HUES64 (cell line): ENCODE data around the gene ALDH3A1.

Experiments used
- H3K27ac ChIP-seq: 2 replicates; pipeline ENCODE4 v1.7.0; 2013; ENCODE audit warnings: low read depth, low read length, inconsistent platforms
- H3K27me3 ChIP-seq: 2 replicates; pipeline ENCODE4 v1.6.1; 2013; ENCODE audit warnings: mild to moderate bottlenecking, low read length; ENCODE audit not compliant: insufficient read depth
- H3K36me3 ChIP-seq: 2 replicates; pipeline ENCODE4 v1.6.1; 2013; ENCODE audit warnings: mild to moderate bottlenecking, low read length; ENCODE audit not compliant: insufficient read depth
- H3K4me1 ChIP-seq: 2 replicates; pipeline ENCODE4 v1.6.1; 2013; ENCODE audit warnings: mild to moderate bottlenecking, low read length, moderate library complexity; ENCODE audit not compliant: insufficient read depth
- H3K4me3 ChIP-seq: 2 replicates; pipeline ENCODE4 v1.5.1; 2013; ENCODE audit warnings: mild to moderate bottlenecking, low read length, moderate library complexity
- H3K9ac ChIP-seq: 2 replicates; pipeline ENCODE4 v1.6.1; 2013; ENCODE audit warnings: mild to moderate bottlenecking, low read depth, low read length
- H3K9me3 ChIP-seq: 2 replicates; pipeline ENCODE4 v1.6.1; 2013; ENCODE audit warnings: low read depth, low read length; ENCODE audit not compliant: insufficient read depth
- WGBS: fragments of 150-250, 120-280 bp; methylation state at CpG from one replicate; pipeline ENCODE4 v1.1.7; 2013; ENCODE audit warnings: missing lambda C conversion rate; 5-methylcytosine and 5-hydroxymethylcytosine counted together

Gene ALDH3A1

DNA sequence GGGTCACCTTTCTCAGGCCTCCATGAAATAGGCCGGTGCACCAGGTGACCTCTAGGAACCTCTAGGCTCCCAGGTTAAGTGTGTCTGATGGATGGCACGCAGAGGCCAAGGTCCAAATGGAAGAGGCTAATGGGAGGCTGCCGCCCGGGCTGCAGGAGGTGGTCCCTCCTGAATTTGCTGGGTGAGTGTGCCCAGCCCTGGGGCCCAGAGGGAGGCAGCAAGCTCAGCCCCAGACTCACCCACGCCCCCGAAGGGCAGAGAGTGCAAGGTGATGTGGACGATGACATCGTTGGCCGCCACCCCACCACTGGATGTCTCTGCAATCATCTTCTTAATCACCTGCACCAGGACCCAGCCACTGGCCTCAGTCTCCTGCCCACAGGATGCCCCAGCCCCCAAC lies 9.3 kb downstream of the ALDH3A1 start:
- H3K4me3 ChIP-seq = no peak overlapping the region
- H3K9me3 ChIP-seq = no peaks in the 10 kb centered on the region
- WGBS = 97% methylated on average over 9 of the region's 9 CpGs
- H3K36me3 ChIP-seq = no peaks in the 10 kb centered on the region
- H3K9ac ChIP-seq = no peak overlapping the region
- no peaks in the 10 kb centered on the region for H3K27me3 ChIP-seq
- H3K27ac ChIP-seq = no peak overlapping the region
- no peaks in the 10 kb centered on the region for H3K4me1 ChIP-seq

DNA sequence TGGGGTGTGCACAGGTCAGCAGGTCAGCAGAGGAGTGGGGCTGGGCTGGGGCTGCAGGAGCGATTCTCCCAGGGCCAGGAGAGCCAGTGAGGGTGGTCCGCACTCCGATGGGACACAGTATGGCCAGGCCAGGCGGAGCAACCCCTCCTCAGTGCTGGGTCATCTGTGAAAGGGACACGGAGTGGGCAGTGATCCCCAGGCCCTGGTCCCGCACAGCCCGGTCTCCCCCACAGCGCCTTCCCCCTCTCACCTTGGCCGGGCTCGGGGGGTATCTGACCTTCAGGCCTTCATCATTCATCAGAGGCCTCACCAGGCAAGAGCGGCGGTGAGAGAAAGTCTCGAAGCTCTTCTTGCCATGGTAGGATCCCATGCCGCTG lies 10.0 kb downstream of the ALDH3A1 start:
- H3K27me3 ChIP-seq = no peaks in the 10 kb centered on the region; the same call in 1 of the 2 replicates
- no peaks in the 10 kb centered on the region for H3K9me3 ChIP-seq
- H3K9ac ChIP-seq = no peak overlapping the region
- no peaks in the 10 kb centered on the region for H3K4me1 ChIP-seq
- WGBS = 96% methylated on average over 14 of the region's 14 CpGs
- no peak overlapping the region for H3K4me3 ChIP-seq
- H3K27ac ChIP-seq = no peak overlapping the region
- no peaks in the 10 kb centered on the region for H3K36me3 ChIP-seq

DNA sequence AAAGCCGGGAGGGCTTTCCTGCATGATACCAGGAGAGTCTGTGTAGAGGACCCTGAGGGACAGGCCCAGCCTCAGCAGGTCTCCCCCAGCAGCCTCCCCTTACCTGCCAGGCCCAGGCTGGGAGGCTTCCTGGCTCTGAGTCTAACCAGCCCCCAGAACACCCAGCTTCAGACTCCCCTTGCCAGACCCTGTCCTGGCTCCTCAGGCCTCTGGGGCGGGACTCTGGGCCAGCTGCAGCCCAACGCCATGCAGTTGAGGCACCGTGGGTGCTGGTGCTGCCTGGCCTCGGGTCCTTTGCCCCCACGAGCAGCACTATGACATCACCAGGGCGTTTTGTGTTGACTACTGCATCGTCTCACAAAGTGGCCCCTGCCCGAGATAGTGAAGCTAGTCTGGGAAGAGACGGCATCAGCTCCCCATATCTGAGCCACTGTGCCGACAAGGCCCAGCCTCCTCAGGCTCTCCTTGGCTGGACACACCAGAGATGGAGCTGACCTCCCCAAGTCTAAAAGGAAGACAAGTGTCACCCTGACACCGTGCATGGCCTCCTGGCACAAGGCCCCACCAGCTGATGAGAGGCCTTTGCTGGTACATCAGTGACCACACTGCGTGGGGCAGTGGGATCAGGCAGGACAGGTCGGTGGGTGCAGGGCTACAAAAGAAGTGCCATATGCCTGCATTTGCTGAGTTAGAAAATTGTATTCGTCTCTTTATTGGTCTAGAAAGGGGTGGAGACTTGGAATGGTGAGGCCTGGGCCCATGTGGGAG lies 10.6 kb downstream of the ALDH3A1 start:
- Histone ChIP-seq H3K36me3 (no peaks in the 10 kb centered on the region), H3K9ac (no peak overlapping the region), H3K4me3 (no peak overlapping the region), H3K27me3 (no peaks in the 10 kb centered on the region; the same call in 1 of the 2 replicates), H3K9me3 (no peaks in the 10 kb centered on the region), H3K27ac (no peak overlapping the region), H3K4me1 (no peaks in the 10 kb centered on the region)
- 87% methylated on average over 15 of the region's 15 CpGs for WGBS

DNA sequence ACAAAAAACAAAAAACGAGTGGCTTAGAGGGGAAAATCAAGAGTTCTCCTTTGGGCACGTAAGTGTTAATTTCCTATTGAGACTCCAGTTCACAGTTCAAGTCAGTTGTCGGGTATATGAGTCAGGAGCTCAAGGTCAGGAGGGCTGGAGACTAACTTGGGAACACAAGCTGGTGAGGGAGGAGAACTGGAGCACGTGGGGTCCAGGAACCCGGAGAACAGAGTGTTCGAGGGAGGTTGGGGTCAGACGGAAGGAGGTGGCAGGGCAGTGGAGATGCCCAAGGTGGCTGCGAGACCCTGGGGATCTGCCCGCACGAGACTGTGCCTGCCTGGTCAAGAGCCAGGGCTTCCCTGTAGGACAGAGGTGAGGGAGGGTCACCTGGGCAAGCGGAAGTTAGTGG lies 12.0 kb downstream of the ALDH3A1 start:
- no peaks in the 10 kb centered on the region for H3K9me3 ChIP-seq
- no peaks in the 10 kb centered on the region; the same call in 1 of the 2 replicates for H3K27me3 ChIP-seq
- H3K4me1 ChIP-seq = no peaks in the 10 kb centered on the region
- WGBS = 87% methylated on average over 11 of the region's 11 CpGs
- H3K36me3 ChIP-seq = no peaks in the 10 kb centered on the region
- no peak overlapping the region for H3K27ac ChIP-seq
- H3K9ac ChIP-seq = no peak overlapping the region
- H3K4me3 ChIP-seq = no peak overlapping the region

DNA sequence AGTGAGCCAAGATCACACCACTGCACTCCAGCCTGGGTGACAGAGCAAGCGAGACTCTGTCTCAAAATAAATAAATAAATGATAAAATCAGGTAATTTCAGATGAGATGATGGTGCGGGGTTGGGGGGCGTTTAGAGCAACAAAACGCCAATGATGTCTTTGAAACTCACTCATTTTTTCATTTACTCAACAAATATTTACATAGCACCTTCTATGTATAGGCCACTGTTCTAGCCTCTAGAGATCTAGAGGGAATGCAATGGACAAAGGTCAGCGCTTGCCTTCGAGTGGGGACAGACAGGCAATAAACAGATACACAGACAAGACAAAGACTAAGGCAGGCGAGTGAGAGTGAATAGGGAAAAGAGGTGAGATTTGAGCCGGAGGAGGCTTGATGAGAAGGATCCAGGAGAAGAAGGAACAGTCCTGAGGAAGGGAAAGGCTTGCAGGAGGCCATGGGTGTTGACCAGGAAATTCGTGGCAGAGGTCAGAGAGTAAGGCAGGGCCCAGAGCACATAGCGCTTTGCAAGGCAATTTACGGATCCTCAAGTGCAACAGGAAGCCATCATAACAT lies 14.1 kb downstream of the ALDH3A1 start:
- H3K27me3 ChIP-seq = no peaks in the 10 kb centered on the region; the same call in 1 of the 2 replicates
- no peak overlapping the region for H3K4me3 ChIP-seq
- no peaks in the 10 kb centered on the region for H3K9me3 ChIP-seq
- no peak overlapping the region for H3K9ac ChIP-seq
- no peak overlapping the region for H3K27ac ChIP-seq
- no peaks in the 10 kb centered on the region for H3K36me3 ChIP-seq
- no peaks in the 10 kb centered on the region for H3K4me1 ChIP-seq
- WGBS = 85% methylated on average over 8 of the region's 11 CpGs

DNA sequence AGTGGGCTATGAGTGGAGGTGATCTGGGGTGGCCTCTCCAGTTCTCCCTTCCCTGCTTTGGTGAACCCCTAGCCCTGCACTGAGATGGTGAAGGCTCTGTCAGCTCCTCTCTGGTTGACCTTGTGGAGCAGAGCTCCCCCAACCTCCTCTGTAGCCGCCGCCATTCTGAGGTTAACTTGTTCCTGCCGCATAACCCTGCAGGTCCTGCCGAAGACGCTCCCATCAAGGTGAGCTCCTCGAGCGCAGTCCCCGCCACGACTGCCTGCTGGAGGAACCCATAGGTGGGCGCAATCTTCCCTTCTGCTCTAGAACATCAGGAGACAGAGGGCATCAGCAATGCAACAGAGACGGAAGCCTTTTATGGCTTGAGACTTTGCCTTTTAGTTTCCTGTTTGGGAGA lies 16.5 kb downstream of the ALDH3A1 start:
- Histone ChIP-seq H3K4me1 (no peaks in the 10 kb centered on the region), H3K36me3 (no peaks in the 10 kb centered on the region), H3K27me3 (no peaks in the 10 kb centered on the region; the same call in 1 of the 2 replicates), H3K9ac (no peak overlapping the region), H3K9me3 (no peaks in the 10 kb centered on the region), H3K4me3 (no peak overlapping the region), H3K27ac (no peak overlapping the region)
- WGBS = 92% methylated on average over 11 of the region's 11 CpGs

DNA sequence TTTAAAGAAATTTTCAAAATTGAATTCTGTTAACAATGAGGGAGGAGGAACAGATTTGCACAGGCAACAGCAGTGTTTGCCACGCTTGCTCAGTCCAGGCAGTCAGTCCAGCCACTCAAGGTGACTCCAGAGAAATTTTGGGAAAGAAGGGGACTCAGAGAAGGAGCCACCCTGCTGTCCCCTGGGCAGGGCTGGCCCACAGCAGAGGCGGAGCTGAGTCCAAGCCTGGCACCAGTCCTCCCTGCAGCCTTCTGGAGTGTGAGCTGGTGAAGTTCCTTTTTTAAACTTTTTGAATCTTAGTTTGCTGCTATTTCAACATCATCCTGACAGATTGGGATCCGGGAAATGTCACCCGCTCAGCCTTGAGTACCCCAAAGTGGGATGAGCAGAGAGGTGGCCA lies 17.3 kb downstream of the ALDH3A1 start:
- WGBS = 92% methylated on average over 4 of the region's 4 CpGs

DNA sequence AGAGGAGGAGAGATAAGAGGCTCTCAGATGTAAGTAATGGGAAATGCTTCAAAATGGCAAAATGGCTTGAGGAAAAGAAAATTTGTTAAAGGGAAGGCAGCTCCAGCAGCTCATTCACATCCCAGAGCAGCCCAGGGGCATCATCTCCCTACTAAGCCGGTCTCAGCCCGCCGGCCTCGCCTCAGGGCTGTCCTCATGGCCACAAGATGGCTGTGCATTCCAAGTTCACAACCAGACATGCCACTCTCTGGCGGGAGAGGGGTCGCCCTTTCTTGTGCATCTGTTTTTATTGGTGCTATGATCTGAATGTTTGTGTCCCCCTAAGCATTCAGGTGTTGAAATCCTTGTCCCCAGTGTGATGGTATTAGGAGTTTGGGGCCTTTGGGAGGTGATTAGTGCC lies 18.2 kb downstream of the ALDH3A1 start:
- Histone ChIP-seq H3K9ac (no peak overlapping the region), H3K4me3 (no peak overlapping the region)
- WGBS = 93% methylated on average over 6 of the region's 6 CpGs

More for the DNA sequence above, 17.3 kb downstream of the ALDH3A1 start:
- Histone ChIP-seq H3K4me1 (no peaks in the 10 kb centered on the region), H3K27me3 (no peaks in the 10 kb centered on the region; the same call in 1 of the 2 replicates), H3K27ac (no peak overlapping the region), H3K4me3 (no peak overlapping the region), H3K9me3 (no peaks in the 10 kb centered on the region), H3K36me3 (no peaks in the 10 kb centered on the region), H3K9ac (no peak overlapping the region)

DNA sequence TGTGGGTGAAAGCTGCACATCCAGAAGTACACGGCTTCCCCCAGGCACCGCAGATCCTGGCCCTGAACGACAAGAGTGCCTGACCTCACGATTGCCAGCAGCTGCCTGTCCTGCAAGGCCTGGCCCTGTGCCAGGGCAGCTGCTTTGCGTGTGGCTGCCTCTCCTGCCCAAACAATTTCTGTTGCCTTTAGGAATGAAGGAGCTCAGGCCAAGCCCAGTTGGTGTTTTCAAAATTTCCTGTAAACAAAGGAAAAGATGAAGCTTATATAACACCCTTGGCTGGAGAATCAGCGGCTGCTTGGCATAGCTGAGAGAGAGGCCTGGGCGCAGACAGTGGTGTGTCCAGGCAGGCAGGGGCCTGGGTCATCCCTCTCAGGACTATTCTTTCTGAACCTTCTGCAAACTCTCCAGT lies 20.0 kb downstream of the ALDH3A1 start:
- Histone ChIP-seq H3K9ac (no peak overlapping the region), H3K9me3 (no peaks in the 10 kb centered on the region), H3K4me1 (no peaks in the 10 kb centered on the region), H3K27ac (no peak overlapping the region), H3K36me3 (no peaks in the 10 kb centered on the region), H3K4me3 (no peak overlapping the region), H3K27me3 (no peaks in the 10 kb centered on the region)
- 92% methylated on average over 7 of the region's 7 CpGs for WGBS

More for the DNA sequence above, 18.2 kb downstream of the ALDH3A1 start:
- no peaks in the 10 kb centered on the region; the same call in 1 of the 2 replicates for H3K27me3 ChIP-seq
- no peaks in the 10 kb centered on the region for H3K4me1 ChIP-seq
- no peak overlapping the region for H3K27ac ChIP-seq
- no peaks in the 10 kb centered on the region for H3K9me3 ChIP-seq
- no peaks in the 10 kb centered on the region for H3K36me3 ChIP-seq

DNA sequence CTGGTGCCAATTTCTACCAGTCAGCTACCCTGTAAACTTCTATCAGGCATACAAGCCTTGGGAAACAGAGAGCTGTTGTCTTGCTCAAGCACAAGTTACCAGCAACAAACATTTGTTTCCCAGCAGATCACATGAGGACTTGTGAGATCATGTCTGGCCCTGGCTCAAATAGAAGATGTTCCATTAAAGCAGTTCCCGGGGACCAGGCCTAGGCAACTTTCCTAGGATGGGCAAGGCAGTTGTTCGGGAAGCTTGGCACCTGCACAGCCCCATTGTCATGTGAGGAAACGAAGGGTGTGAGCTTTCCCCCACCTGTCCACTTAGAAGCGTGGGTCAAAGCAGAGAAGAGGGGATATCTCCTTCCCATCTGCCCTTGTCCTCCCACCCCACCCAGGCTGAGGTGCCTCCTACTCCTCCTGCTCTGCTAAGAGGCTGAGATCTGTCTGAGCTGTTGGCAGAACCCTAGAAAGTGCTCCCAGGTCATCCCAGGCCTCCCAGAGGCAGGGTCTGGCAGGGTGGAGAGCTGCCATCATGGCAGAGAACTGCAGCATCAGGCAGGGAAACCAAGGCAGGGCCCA lies 20.5 kb downstream of the ALDH3A1 start:
- Histone ChIP-seq H3K36me3 (no peaks in the 10 kb centered on the region), H3K27me3 (no peaks in the 10 kb centered on the region), H3K9ac (no peak overlapping the region), H3K9me3 (no peaks in the 10 kb centered on the region), H3K27ac (no peak overlapping the region), H3K4me3 (no peak overlapping the region), H3K4me1 (no peaks in the 10 kb centered on the region)
- 95% methylated on average over 4 of the region's 4 CpGs for WGBS

DNA sequence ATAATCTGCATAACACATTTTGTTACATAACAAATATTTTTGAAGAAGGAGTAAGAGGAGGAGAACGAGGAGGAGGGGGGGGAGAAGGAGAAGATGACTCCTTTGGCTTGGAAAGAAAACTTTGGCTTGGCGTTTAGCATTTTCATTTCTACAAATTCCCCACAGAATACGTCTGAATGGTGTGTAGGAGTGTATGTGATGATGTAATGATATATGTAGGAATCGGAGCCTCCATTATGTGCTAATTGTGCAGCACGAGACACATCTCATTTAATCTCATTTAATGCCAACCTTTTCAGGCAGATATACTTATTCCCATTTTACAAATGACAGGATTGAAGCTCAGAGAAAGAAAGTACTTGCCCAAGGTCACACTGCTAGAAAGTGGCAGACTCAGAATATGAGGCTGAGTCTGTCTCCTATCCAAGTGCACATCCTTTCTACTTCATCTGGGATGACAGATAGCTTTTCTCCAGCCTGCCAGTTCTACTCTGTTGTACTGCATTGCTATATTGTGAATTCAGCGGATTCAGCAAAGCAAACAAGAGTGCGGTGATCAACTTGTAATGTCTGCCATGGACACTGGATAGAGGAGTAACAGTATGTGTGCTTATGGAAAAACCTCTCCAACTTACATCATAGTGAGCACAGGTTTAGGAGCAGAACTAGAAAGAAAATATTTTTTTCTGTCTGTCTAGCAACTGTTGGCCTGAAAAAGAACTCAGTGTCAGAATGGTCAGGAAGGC lies 21.3 kb downstream of the ALDH3A1 start:
- no peak overlapping the region for H3K27ac ChIP-seq
- no peak overlapping the region for H3K4me3 ChIP-seq
- H3K36me3 ChIP-seq = no peaks in the 10 kb centered on the region
- no peak overlapping the region for H3K9ac ChIP-seq
- no peaks in the 10 kb centered on the region for H3K4me1 ChIP-seq
- no peaks in the 10 kb centered on the region for H3K9me3 ChIP-seq
- H3K27me3 ChIP-seq = no peaks in the 10 kb centered on the region
- WGBS = 95% methylated on average over 6 of the region's 7 CpGs
